ENCODE measurements around the gene RHBDF2. TPM values are rescaled to one million over a fixed set of nuclear protein-coding genes. Genes with fewer than 3 reads are reported as not detected.

RHBDF2 gene
- total RNA-seq, 2 experiments from 2014 or later: 144 to 173 TPM

DNA sequence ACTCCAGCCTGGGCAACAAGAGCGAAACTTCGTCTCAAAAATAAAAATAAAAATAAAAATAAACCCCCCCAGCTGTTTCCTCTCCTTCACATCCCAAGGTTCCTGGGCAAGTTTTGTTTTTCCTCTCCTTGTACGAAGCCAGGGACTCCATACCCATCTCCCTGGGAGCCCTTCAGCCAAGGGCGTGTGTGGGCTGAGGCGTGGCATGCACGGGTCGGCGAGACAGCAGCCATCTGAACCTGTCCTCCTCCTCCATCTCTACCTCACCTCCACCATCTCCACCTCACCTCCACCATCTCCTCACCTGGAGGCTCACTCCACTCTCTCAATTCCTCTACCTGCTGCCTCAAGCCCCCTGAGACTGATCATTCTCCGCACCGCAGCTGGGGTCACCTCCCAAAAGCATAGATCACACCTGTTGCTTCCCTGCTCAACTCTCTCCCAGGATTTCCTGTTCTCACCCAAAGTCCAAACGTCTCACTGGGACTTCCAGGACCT is 16.9 kb downstream of the RHBDF2 start:
- H4K20me1 ChIP-seq (ENCODE audit: insufficient read depth, low read length): no peaks in the 10 kb centered on the region
- H3K36me3 ChIP-seq (ENCODE audit: insufficient read depth, low read length): peaks cover 22% of the 10 kb centered on the region
- no peak overlapping the region for H3K4me3 ChIP-seq (ENCODE audit: low read depth, low read length, poor library complexity, severe bottlenecking)
- no peak for DNase-seq (ENCODE audit: low spot score)
- ChIA-PET POLR2A (interaction anchor here (4.7 kb wide), 1 partner anchor 8 kb away, joined by 50 read pairs; no protein-coding TSS in a partner anchor), CTCF (ENCODE audit: unreplicated experiment) (interaction anchor here (0.6 kb wide), 2 partner anchors 38 to 604 kb away, joined by 3 to 5 read pairs; no protein-coding TSS in a partner anchor)
- TF ChIP-seq, protein P1, sequence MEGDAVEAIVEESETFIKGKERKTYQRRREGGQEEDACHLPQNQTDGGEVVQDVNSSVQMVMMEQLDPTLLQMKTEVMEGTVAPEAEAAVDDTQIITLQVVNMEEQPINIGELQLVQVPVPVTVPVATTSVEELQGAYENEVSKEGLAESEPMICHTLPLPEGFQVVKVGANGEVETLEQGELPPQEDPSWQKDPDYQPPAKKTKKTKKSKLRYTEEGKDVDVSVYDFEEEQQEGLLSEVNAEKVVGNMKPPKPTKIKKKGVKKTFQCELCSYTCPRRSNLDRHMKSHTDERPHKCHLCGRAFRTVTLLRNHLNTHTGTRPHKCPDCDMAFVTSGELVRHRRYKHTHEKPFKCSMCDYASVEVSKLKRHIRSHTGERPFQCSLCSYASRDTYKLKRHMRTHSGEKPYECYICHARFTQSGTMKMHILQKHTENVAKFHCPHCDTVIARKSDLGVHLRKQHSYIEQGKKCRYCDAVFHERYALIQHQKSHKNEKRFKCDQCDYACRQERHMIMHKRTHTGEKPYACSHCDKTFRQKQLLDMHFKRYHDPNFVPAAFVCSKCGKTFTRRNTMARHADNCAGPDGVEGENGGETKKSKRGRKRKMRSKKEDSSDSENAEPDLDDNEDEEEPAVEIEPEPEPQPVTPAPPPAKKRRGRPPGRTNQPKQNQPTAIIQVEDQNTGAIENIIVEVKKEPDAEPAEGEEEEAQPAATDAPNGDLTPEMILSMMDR (conservative IDR thresholded peaks at IDR 0.05; ENCODE audit: low read length): no peak
- TF ChIP-seq EZH2phosphoT487 (IDR thresholded peaks at IDR 0.05; ENCODE audit: borderline replicate concordance, low read depth, low read length): no peak
- H3K9me3 ChIP-seq (ENCODE audit: low read length): no peaks in the 10 kb centered on the region
- no peak overlapping the region for H2AFZ ChIP-seq (ENCODE audit: low read length)
- H3K4me2 ChIP-seq (ENCODE audit: low read length): peak overlapping the region; percentile 10
- no peaks in the 10 kb centered on the region for H3K9me2 ChIP-seq (ENCODE audit: insufficient read depth, low read length)
- H3K4me1 ChIP-seq (ENCODE audit: insufficient read depth, low read length, poor library complexity, severe bottlenecking): peaks cover 80% of the 10 kb centered on the region
- H3K79me2 ChIP-seq (ENCODE audit: insufficient read depth, low read depth, low read length): peaks cover 5% of the 10 kb centered on the region; the same call in 1 of the 2 replicates
- intact Hi-C loops (cut with micrococcal nuclease; ENCODE audit: unreplicated experiment): loop anchor here (5.0 kb wide), 1 partner anchor 598 kb away; no protein-coding TSS in a partner anchor
- BruUV-seq (replicated peaks): no TSS peak
- peak overlapping the region; percentile 95 for H3K27ac ChIP-seq (ENCODE audit: low read depth, low read length, poor library complexity, severe bottlenecking)

DNA sequence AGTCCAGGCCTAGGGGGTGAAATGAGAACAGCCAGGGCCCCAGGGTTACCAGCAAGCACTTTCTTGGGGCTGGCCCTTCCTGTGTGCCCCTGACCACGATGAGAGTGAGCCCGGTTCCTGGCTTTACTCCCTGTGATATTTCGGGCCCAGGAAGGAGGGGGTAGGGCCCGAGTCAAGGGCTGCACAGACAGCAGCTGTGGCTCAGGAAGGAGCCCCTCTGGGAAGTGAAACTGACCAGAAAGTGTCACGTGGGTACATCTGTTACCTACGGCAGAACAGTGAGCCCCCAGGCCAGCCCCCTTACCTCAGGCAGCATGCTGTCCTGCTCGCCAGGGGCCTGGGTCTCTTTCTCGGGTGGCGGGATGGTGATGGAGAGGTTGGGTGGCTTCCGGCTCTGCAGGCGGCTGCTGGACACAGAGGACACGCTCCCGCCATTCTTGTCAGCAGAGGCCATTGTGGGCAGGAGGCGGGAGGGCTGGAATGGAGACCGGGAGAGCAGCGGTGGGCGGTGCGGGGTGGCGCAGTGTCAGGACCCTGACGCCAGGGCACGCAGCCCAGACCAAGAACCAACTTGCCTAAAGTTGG is 20.1 kb downstream of the RHBDF2 start:
- intact Hi-C loops (cut with micrococcal nuclease; ENCODE audit: unreplicated experiment): loop anchor here (1.0 to 5.0 kb wide), 4 partner anchors 15 to 601 kb away; partner anchors contain the start of gene RHBDF2
- POLR2A ChIA-PET: interaction anchor here (0.5 to 4.7 kb wide), 12 partner anchors 11 to 751 kb away, joined by 3 to 57 read pairs (median 6); partner anchors contain the start of genes AANAT, PRPSAP1, RHBDF2 and UBE2O

More for the DNA sequence above, 20.1 kb downstream of the RHBDF2 start:
- DNase-seq (ENCODE audit: low spot score): peak; percentile 98
- CTCF ChIA-PET (ENCODE audit: unreplicated experiment): interaction anchor here (0.7 to 1.9 kb wide), 8 partner anchors 10 to 112 kb away, joined by 4 to 15 read pairs (median 6); partner anchors contain the start of gene AANAT
- Histone ChIP-seq H3K4me2 (ENCODE audit: low read length) (peak overlapping the region; percentile 88), H2AFZ (ENCODE audit: low read length) (no peak overlapping the region), H4K20me1 (ENCODE audit: insufficient read depth, low read length) (no peaks in the 10 kb centered on the region), H3K9me2 (ENCODE audit: insufficient read depth, low read length) (no peaks in the 10 kb centered on the region), H3K4me3 (ENCODE audit: low read depth, low read length, poor library complexity, severe bottlenecking) (peak overlapping the region; percentile 67), H3K79me2 (ENCODE audit: insufficient read depth, low read depth, low read length) (peaks cover 6% of the 10 kb centered on the region; the same call in 1 of the 2 replicates), H3K9me3 (ENCODE audit: low read length) (no peaks in the 10 kb centered on the region), H3K4me1 (ENCODE audit: insufficient read depth, low read length, poor library complexity, severe bottlenecking) (peaks cover 84% of the 10 kb centered on the region), H3K27ac (ENCODE audit: low read depth, low read length, poor library complexity, severe bottlenecking) (peak overlapping the region; percentile 95), H3K36me3 (ENCODE audit: insufficient read depth, low read length) (peaks cover 46% of the 10 kb centered on the region)
- TF ChIP-seq, protein P1 (conservative IDR thresholded peaks at IDR 0.05; ENCODE audit: low read length): no peak
- TF ChIP-seq EZH2phosphoT487 (IDR thresholded peaks at IDR 0.05; ENCODE audit: borderline replicate concordance, low read depth, low read length): no peak
- BruUV-seq (replicated peaks): TSS peak; percentile 44
